ENCODE measurements around the gene SART3.

- TF ChIP-seq CTCF (conservative IDR thresholded peaks at IDR 0.05) (no peak), ZFX (IDR thresholded peaks at IDR 0.05) (no peak)
These were observed 19.6 kb upstream of the SART3 start for GRCh38 chr12:108580531-108580930.

Data from C4-2B (cell line).